HepG2 (cell line): ENCODE results near the gene EVI2B.

ENCODE experiments used
- ASH2L ChIP-seq: fragments of 300-600, 200-600 bp; sonication (generic); IDR thresholded peaks from 2 replicates; pipeline ENCODE4 v1.7.0; 2017; ENCODE audit warnings: low read depth, mild to moderate bottlenecking, moderate library complexity, mixed read lengths, low read length; ENCODE audit not compliant: insufficient read length
- ATAD3A ChIP-seq: sonication (generic); formaldehyde crosslinking; IDR thresholded peaks from 2 replicates; pipeline ENCODE4 v1.4.0; 2020; ENCODE audit warnings: missing genetic modification reagents
- CCAR2 ChIP-seq: fragments of 200-400 bp; formaldehyde crosslinking; optimal IDR thresholded peaks from 2 replicates; pipeline ENCODE3; 2018; ENCODE audit warnings: low read depth, mild to moderate bottlenecking, low read length, moderate library complexity
- EZH2 ChIP-seq: conservative IDR thresholded peaks from 2 replicates; pipeline ENCODE4 v1.6.1; 2012; ENCODE audit warnings: mild to moderate bottlenecking, low read depth, low read length, moderate library complexity
- GABPA ChIP-seq, 2 experiments: IDR thresholded peaks; 2 replicates each; pipeline ENCODE4 v1.6.1; 2011 to 2016; ENCODE audit warnings: low read depth in 2 of 2, low read length in 1 of 2, missing biosample characterization in 1 of 2, missing genetic modification characterization in 1 of 2
- TERF1 ChIP-seq: sonication (generic); formaldehyde crosslinking; IDR thresholded peaks from 2 replicates; pipeline ENCODE4 v1.8.0; 2022; ENCODE audit warnings: mild to moderate bottlenecking, missing genetic modification reagents, moderate library complexity
- ZNF124 ChIP-seq: sonication (generic); formaldehyde crosslinking; IDR thresholded peaks from 2 replicates; pipeline ENCODE4 v1.4.0; 2020; ENCODE audit warnings: missing genetic modification reagents
- ZNF318 ChIP-seq: sonication (generic); formaldehyde crosslinking; IDR thresholded peaks from 2 replicates; pipeline ENCODE4 v1.4.0; 2020; ENCODE audit warnings: mild to moderate bottlenecking, missing genetic modification reagents
- ZNF431 ChIP-seq: sonication (generic); formaldehyde crosslinking; IDR thresholded peaks from 2 replicates; pipeline ENCODE4 v1.9.0; 2022; ENCODE audit warnings: missing genetic modification reagents, low read depth, mild to moderate bottlenecking, borderline replicate concordance

- no peak for TF ChIP-seq ZNF431 (CRISPR knock-in tag)
- TF ChIP-seq ASH2L, result no peak
- no peak for TF ChIP-seq ZNF124 (CRISPR knock-in tag)
- TF ChIP-seq EZH2, result no peak
- TF ChIP-seq CCAR2, result no peak
- TF ChIP-seq TERF1 (CRISPR knock-in tag), result no peak
- TF ChIP-seq ATAD3A (CRISPR knock-in tag), result no peak
- no peak for TF ChIP-seq GABPA (IDR thresholded peaks at IDR 0.05; ENCODE audit: low read depth, low read length)
- no peak for TF ChIP-seq GABPA (CRISPR knock-in tag; IDR thresholded peaks at IDR 0.05; ENCODE audit: low read depth)
- TF ChIP-seq ZNF318 (CRISPR knock-in tag), result no peak
Measured at GRCh38 chr17:31357091-31357490, 43.2 kb upstream of the EVI2B start.
